Measurements from ENCODE around the gene NAIF1.

NAIF1 gene

DNA sequence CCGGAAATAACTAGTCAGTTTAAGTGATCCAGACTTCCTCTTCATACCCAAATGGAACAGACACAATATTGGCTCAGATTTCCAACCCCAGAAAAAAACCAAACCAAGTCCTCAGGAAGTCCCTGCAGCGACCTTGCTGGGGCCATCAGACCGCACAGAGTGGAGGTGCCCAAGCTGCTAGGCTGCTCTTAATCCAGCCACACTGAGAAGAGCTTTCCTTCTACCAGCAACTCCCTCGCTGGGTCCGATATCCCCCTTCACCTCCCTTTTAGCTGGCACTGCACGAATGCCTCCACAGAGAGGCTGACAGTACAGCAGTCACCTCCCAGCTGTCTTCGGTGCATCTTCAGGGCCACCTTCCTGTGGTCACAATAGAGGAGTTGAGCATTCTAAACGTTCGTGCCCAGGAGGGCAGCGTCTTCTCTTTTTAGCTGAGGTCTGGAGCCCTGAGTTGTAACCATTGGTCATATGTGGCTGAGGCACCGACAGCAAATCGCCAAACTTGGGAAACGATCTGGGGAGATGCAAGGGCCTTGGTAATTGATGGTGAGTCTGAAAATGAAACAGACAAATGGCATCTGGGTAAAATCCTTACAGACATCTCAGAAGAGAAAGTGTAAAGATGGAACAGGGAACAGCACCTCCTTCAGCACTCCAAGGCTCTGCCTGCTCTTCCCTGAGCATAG, 5.7 kb downstream of the NAIF1 start:
- DNase-seq (ENCODE audit: low read depth): no peak
- TF ChIP-seq, protein P1, sequence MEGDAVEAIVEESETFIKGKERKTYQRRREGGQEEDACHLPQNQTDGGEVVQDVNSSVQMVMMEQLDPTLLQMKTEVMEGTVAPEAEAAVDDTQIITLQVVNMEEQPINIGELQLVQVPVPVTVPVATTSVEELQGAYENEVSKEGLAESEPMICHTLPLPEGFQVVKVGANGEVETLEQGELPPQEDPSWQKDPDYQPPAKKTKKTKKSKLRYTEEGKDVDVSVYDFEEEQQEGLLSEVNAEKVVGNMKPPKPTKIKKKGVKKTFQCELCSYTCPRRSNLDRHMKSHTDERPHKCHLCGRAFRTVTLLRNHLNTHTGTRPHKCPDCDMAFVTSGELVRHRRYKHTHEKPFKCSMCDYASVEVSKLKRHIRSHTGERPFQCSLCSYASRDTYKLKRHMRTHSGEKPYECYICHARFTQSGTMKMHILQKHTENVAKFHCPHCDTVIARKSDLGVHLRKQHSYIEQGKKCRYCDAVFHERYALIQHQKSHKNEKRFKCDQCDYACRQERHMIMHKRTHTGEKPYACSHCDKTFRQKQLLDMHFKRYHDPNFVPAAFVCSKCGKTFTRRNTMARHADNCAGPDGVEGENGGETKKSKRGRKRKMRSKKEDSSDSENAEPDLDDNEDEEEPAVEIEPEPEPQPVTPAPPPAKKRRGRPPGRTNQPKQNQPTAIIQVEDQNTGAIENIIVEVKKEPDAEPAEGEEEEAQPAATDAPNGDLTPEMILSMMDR (conservative IDR thresholded peaks at IDR 0.05; ENCODE audit: low read length): no peak
- H3K4me3 ChIP-seq (ENCODE audit: low read length): no peak overlapping the region

DNA sequence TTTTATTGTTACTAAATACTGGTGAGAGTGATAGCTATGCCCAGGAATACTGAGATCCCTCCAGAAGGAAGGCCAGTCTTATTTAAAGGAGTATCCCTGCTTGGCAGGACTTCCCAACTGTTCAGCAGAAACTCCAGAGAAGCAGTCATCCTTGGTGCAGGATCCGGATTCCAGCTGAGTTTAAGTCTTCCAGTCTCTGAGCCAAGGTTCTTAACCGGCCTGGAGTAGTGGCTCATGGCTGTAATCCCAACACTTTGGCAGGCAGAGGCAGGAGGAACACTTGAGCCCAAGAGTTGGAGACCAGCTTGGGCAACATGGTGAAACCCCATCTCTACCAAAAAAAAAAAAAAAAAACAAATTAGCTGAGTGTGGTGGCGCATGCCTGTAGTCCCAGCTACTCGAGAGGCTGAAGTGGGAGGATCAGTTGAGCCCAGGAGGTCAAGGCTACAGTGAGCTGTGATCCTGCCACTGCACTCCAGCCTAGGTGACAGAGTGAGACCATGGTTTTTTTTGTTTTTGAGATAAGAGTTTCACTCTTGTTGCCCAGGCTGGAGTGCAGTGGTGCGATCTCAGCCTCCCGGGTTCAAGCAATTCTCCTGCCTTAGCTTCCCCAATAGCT, 7.6 kb downstream of the NAIF1 start:
- no peak for DNase-seq (ENCODE audit: low read depth)
- TF ChIP-seq, protein P1 (conservative IDR thresholded peaks at IDR 0.05; ENCODE audit: low read length): no peak
- no peak overlapping the region for H3K4me3 ChIP-seq (ENCODE audit: low read length)

DNA sequence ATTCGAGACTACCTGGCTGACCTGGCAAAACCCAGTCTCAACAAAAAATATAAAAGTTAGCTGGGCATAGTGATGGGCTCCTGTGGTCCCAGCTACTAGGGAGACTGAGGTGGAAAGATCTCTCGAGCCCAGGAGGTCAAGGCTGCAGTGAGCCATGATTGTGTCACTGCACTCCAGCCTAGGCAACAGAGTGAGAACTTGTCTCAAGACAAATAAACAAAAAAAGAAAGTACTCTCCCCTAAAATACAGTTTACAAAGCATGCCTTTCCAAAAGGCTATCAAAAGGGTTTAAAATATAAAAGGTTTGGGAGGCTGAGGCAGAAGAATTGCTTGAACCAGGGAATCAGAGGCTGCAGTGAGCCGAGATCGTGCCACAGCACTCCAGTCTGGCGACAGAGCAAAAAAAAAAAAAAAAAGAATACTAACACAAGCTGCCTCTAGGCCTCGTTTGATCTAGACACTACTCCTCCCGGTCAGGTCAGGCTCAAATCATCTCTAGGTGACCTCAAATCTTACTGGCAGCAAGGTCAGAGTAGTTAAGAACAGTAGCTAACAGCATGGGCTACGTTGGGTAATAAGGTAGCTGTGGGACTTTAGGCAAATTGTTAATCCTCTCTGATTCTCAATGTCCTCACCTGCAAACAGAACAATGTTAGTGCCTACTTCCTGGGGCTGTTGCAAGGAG, 9.3 kb downstream of the NAIF1 start:
- DNase-seq (ENCODE audit: low read depth): no peak
- TF ChIP-seq, protein P1 (conservative IDR thresholded peaks at IDR 0.05; ENCODE audit: low read length): no peak
- H3K4me3 ChIP-seq (ENCODE audit: low read length): no peak overlapping the region

DNA sequence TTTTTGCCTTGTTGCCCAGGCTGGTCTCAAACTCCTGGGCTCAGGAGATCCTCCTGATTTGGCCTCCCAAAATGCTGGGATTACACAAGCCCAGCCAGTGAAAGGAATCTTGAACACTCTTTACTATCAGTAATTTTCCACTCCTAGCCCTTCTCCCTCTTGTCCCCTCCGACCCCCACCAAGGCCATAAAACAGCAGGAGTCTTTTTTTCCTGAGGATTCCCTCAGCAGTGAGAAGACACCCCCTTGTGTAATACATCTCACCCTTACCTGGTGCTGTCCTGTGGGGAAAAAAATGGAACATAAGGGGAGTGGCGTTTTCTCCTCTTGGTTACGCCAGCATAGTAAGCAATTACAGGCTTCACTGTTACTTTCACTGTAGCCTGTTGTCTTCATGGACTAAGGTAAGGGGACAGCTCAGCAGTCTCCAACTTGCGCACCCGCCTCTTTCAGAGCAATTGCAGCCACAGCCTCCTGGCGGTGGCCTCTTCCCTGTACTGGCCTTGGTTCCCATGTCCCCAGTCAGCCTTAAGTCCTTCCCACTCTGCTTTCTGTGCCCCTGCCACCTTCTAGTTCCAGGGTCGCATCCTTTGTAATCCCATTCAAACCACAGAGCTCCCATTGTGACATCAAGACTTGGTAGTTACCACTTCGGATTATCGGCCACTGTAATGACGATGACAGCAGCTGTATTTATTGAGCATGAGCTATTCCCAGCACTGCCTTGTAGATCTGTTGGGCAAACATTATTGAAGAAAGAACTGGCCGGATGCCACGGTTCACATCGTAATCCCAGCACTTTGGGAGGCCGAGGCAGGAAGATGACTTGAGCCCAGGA, 10.0 kb downstream of the NAIF1 start:
- H3K4me3 ChIP-seq (ENCODE audit: low read length): no peak overlapping the region
- TF ChIP-seq, protein P1 (conservative IDR thresholded peaks at IDR 0.05; ENCODE audit: low read length): no peak
- DNase-seq (ENCODE audit: low read depth): no peak

DNA sequence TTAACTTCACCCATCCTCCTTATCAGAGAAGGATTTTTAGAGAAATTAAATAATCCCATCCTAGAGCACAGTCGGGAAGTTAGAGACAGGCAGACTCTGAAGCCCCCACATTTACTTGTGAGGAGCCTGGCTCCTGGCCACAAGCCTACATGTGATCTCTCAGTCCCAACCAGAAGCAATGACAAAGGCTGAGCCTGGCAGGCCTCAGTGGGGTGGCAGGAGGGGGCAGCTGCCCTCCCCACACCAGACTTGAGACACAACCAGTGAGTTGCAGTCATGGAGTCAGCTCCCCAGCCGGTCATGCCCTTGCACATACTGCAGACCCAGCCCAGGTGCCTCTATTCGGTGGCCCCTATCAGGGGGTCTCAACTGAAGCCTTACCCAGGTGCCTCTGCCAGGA, 11.0 kb downstream of the NAIF1 start:
- H3K4me3 ChIP-seq (ENCODE audit: low read length): no peak overlapping the region
- DNase-seq (ENCODE audit: low read depth): no peak
- TF ChIP-seq, protein P1 (conservative IDR thresholded peaks at IDR 0.05; ENCODE audit: low read length): no peak

DNA sequence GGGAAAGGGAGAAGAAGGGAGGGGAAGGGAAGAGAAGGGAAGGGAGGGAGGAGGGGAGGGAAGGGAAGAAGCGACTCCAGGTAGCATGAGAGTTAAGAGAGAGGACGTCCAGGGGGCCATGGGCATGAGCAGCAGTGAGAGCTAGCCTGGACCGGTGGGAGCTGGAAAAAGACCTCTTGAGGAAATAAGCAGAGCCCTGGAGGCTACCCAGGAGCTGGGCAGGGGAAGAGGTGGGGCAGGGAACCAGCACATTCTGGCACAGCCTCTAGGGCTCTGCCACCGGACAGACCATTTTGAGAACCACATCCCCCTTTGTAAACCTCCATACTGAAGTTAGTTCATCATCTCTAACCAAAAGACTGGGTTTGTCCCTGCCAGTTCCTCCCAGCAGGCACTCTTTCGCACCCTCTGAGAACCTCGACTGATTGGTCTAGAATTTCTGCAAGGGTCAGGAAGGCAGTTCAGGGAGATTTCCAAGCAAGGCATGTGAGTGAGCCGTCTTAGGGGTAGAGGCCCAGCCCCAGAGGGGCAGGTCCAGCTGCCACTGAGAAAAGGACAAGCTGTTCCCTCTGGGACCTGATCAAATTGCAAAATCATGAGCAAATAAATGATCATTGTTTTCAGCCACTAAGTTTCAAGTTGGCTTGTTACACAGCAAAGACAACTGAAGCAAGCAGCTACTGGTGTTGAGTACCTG, 11.6 kb downstream of the NAIF1 start:
- TF ChIP-seq, protein P1 (conservative IDR thresholded peaks at IDR 0.05; ENCODE audit: low read length): no peak
- no peak for DNase-seq (ENCODE audit: low read depth)
- no peak overlapping the region for H3K4me3 ChIP-seq (ENCODE audit: low read length)

Measured in AG10803 (cell line).